Coronary artery (tissue), 2 donors: ENCODE data around the gene FAM221B.

ENCODE experiments used
- DNase-seq: peaks from one replicate; pipeline ENCODE4 v3.0.0-alpha.2; 2017; ENCODE audit warnings: low spot score
- H3K27ac ChIP-seq, 2 donors: fragments of 200-600 bp; sonication (generic); one replicate each; pipeline ENCODE4 v1.5.1; 2016 to 2019
- H3K4me3 ChIP-seq: fragments of 200-600 bp; sonication (generic); 2 replicates; pipeline ENCODE4 v1.5.1; 2016; ENCODE audit warnings: mild to moderate bottlenecking, moderate library complexity
- CTCF ChIP-seq: fragments of 200-600 bp; sonication (generic); IDR thresholded peaks from one replicate; pipeline ENCODE4 v1.5.1; 2019; ENCODE audit warnings: antibody characterized with exemption

FAM221B gene

DNA sequence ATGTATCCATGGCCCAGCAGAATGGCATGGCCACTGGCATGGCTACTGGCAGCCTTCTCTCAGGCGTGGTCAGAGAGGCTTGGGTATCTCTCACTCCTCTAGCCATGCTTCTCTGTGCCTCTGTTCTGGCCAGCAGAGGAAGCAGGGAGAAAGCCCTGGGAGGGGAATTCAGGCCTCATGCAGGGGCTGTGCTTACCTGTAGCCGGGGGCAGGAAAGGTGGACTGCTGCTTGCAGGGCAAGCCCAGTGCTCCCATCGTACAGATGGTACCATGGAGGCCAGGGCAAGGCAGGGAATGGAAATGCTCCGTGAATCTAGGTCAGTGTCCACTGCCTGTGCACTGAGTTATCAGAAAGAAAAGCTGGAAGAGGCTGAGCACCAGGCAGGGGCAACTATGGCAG lies 39.0 kb upstream of the FAM221B start:
- no peak overlapping the region for H3K27ac ChIP-seq
- no peak overlapping the region for H3K4me3 ChIP-seq
- TF ChIP-seq CTCF: no peak
- no peak for DNase-seq

GRCh38 chr9:35864695-35865255 lies 36.2 kb upstream of the FAM221B start:
- DNase-seq: no peak
- H3K27ac ChIP-seq: no peak overlapping the region
- TF ChIP-seq CTCF: no peak
- no peak overlapping the region for H3K4me3 ChIP-seq

DNA sequence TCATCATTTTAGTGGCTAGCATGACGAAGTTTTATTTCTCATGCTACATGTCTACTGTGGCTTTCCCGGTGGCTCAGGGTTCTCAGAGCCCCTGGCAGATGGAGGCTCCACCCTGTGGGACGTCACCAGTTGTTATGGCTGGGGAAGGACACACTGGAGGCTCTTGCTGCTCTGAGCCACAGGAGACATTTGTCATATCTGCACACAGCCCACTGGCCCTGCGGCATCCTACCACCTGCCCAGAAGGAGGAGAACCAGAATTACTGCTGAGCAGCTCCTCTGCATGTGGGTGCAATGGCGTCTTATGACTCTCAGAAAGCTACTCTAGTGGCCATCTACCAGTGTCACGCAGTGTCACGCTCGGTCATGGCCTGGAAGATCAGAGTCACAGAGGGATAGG lies 35.1 kb upstream of the FAM221B start:
- no peak for TF ChIP-seq CTCF
- peak; percentile 61 for DNase-seq
- Histone ChIP-seq H3K4me3 (no peak overlapping the region), H3K27ac (no peak overlapping the region)

DNA sequence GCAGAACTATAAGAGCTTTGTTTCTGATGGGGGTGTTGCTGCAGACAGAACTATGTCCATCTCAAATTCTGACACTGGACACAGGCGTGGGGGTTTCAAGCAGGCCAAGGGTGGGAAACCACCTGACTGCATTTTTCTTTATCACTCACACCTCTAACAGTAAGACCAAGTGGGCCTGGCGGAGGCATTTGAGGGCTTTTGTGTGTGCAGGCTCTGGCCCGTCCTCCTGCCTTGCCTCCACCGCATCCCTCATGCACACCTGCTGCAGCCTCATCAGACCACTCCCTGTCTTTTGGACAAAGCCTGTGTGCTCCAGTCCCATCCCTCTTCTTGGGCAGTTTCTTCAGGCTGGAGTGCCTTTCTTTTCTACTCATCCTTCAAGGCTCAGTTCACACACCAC lies 33.8 kb upstream of the FAM221B start:
- TF ChIP-seq CTCF: no peak
- no peak overlapping the region for H3K27ac ChIP-seq
- H3K4me3 ChIP-seq: no peak overlapping the region
- peak; percentile 36 for DNase-seq

DNA sequence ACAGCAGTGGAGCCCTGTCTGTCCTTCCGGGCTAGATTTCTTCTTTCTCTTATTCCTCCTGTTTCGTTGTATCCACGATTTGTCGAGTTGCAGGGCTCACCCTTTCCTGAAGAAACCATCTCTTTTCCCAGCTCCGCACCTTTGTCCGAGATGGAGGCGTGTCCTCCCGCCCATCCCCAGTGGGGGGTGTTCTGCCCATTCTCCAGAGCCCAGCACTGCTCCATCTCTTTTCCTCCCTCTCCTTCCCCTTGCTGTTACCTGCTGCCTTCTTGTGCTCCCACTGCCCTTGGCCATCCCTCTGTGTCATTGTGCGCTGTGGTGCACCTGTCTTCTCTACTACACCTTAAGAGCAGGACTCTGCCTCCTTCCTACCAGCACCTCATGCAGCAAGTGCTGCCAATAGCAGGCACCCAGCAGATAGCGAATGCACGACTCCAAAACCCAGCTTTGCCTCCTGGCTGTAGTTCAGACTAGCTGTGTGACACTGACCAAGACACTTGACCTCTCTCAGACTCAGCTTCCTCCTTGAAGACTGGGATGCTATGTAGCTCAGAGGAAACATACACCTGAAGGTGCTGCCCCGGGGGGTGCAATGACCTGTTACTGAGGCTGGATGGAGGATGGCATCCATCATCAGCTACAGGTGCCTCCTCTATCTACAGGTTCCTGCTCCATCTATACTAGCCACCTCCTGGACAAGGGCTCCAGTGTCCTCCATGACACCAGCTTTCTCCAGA lies 32.8 kb upstream of the FAM221B start:
- no peak overlapping the region for H3K4me3 ChIP-seq
- peak; percentile 62 for DNase-seq
- TF ChIP-seq CTCF: no peak
- H3K27ac ChIP-seq: no peak overlapping the region

GRCh38 chr9:35859990-35860339 lies 31.4 kb upstream of the FAM221B start:
- DNase-seq: no peak
- no peak overlapping the region for H3K4me3 ChIP-seq
- no peak overlapping the region for H3K27ac ChIP-seq
- no peak for TF ChIP-seq CTCF

GRCh38 chr9:35859310-35859989 lies 30.9 kb upstream of the FAM221B start:
- DNase-seq: peak; percentile 70
- no peak for TF ChIP-seq CTCF

More at GRCh38 chr9:35859310-35859989, 30.9 kb upstream of the FAM221B start:
- no peak overlapping the region for H3K27ac ChIP-seq
- no peak overlapping the region for H3K4me3 ChIP-seq
